GM12878 (cell line): ENCODE results near the gene ACSL4. TPM values are rescaled to one million over a fixed set of nuclear protein-coding genes. Genes with fewer than 3 reads are reported as not detected.

Experiments
- ATAC-seq: fragments of 200-7000 bp; cut with Tn5 transposase; 3 replicates; pipeline ENCODE4 v1.9.1; 2020; ENCODE audit warnings: mild to moderate bottlenecking, moderate library complexity
- BruUV-seq: library from RNA; stranded (reverse); fragments of 400-500 nt; replicated peaks from 2 replicates; lab custom pipeline; 2021; lab: Mats Ljungman, UMichigan
- CTCF ChIA-PET: fragments of 300-600 bp; sonication (Branson Sonifier 250); formaldehyde crosslinking; extraction: SDS; loops from one replicate; lab custom pipeline; 2021; ENCODE audit warnings: inconsistent platforms; lab: Yijun Ruan, JAX
- POLR2A ChIA-PET: fragments of 350-600 bp; formaldehyde crosslinking; extraction: SDS; loops from one replicate; lab custom pipeline; 2021; ENCODE audit warnings: inconsistent platforms; lab: Charles Lee
- RAD21 ChIA-PET: fragments of 300-600 bp; sonication (Branson Sonifier 250); formaldehyde crosslinking; loops from one replicate; lab custom pipeline; 2023; ENCODE audit warnings: antibody characterized with exemption; ENCODE audit not compliant: unreplicated experiment; lab: Charles Lee
- SMC1A ChIA-PET: fragments of 300-600 bp; sonication (Branson Sonifier 250); formaldehyde crosslinking; loops from one replicate; lab custom pipeline; 2023; ENCODE audit not compliant: unreplicated experiment, uncharacterized antibody; lab: Charles Lee
- DNase-seq: peaks from one replicate; pipeline ENCODE4 v3.0.0-alpha.2; 2011; ENCODE audit warnings: low read depth, low spot score
- FAIRE-seq: peaks from 3 replicates; lab custom pipeline; 2011; peaks lifted over from hg19 to GRCh38; lab: Jason Lieb, UNC
- H2AFZ ChIP-seq: 2 replicates; pipeline ENCODE4 v1.6.0; 2011; ENCODE audit warnings: low read depth, low read length, control low read depth; ENCODE audit not compliant: control insufficient read depth
- H3K27ac ChIP-seq: 2 replicates; pipeline ENCODE4 v1.5.1; 2011; ENCODE audit warnings: control low read depth; ENCODE audit not compliant: control insufficient read depth, insufficient read depth
- H3K27me3 ChIP-seq, 2 experiments: replicated peaks in 1 of 2; 2 replicates each; pipeline versions ENCODE4 v1.6.0 to v1.6.1; 2011; ENCODE audit warnings: low read length in 1 of 2; ENCODE audit not compliant: control insufficient read depth in 2 of 2, insufficient read depth in 2 of 2
- H3K36me3 ChIP-seq, 2 experiments: 2 replicates each; pipeline ENCODE4 v1.5.1; 2011; ENCODE audit warnings: low read length in 1 of 2; ENCODE audit not compliant: control insufficient read depth in 2 of 2, insufficient read depth in 2 of 2
- H3K4me1 ChIP-seq: 2 replicates; pipeline ENCODE4 v1.6.1; 2011; ENCODE audit warnings: mild to moderate bottlenecking, low read length, moderate library complexity, mixed read lengths; ENCODE audit not compliant: control insufficient read depth, insufficient read depth
- H3K4me2 ChIP-seq: 2 replicates; pipeline ENCODE4 v1.6.0; 2011; ENCODE audit warnings: control low read depth; ENCODE audit not compliant: control insufficient read depth, insufficient read depth
- H3K4me3 ChIP-seq: fragments of 200-600 bp; sonication (generic); 2 replicates; pipeline ENCODE4 v1.5.1; 2016
- H3K79me2 ChIP-seq: 2 replicates; pipeline ENCODE4 v1.6.0; 2011; ENCODE audit warnings: low read length; ENCODE audit not compliant: control insufficient read depth, insufficient read depth
- H3K9ac ChIP-seq: 2 replicates; pipeline ENCODE4 v1.8.0; 2011; ENCODE audit warnings: low read length, control low read depth, mixed read lengths; ENCODE audit not compliant: control insufficient read depth, insufficient read depth
- H3K9me3 ChIP-seq: replicated peaks from 3 replicates; pipeline ENCODE4 v1.5.1; 2011; ENCODE audit warnings: mild to moderate bottlenecking, low read length; ENCODE audit not compliant: control insufficient read depth, insufficient read depth
- H4K20me1 ChIP-seq: 2 replicates; pipeline ENCODE4 v1.6.0; 2011; ENCODE audit not compliant: control insufficient read depth, insufficient read depth
- BACH1 ChIP-seq: fragments of 450-650 bp; IDR thresholded peaks from 2 replicates; pipeline ENCODE4 v1.6.1; 2017; ENCODE audit warnings: mild to moderate bottlenecking, borderline replicate concordance
- BHLHE40 ChIP-seq, 2 experiments: fragments of 450-650 bp in 1 of 2; IDR thresholded peaks; 2 replicates each; pipeline ENCODE4 v1.6.1; 2011 to 2017; ENCODE audit warnings: low read depth in 2 of 2, borderline replicate concordance in 1 of 2, improper control_type of control experiment in 1 of 2, low read length in 1 of 2, mild to moderate bottlenecking in 1 of 2
- CHD2 ChIP-seq: IDR thresholded peaks from 2 replicates; pipeline ENCODE4 v1.6.1; 2011; ENCODE audit warnings: low read depth, low read length, improper control_type of control experiment, borderline replicate concordance
- CREM ChIP-seq: IDR thresholded peaks from 2 replicates; pipeline ENCODE4 v1.6.1; 2014; ENCODE audit warnings: antibody characterized with exemption, low read depth
- EED ChIP-seq: sonication (generic); IDR thresholded peaks from 2 replicates; pipeline ENCODE4 v1.6.1; 2016; ENCODE audit warnings: antibody characterized with exemption, low read depth
- ETV6 ChIP-seq, 2 experiments: fragments of 450-650 bp in 1 of 2; IDR thresholded peaks in 1 of 2; conservative IDR thresholded peaks in 1 of 2; 2 replicates each; pipeline ENCODE4 v1.6.1; 2014; ENCODE audit warnings: antibody characterized with exemption in 1 of 2, borderline replicate concordance in 1 of 2, low read depth in 1 of 2, mild to moderate bottlenecking in 1 of 2, moderate library complexity in 1 of 2
- EZH2 ChIP-seq: IDR thresholded peaks from 2 replicates; pipeline ENCODE4 v1.6.1; 2012; ENCODE audit warnings: low read depth, mild to moderate bottlenecking, control low read depth, inconsistent platforms, low read length, borderline replicate concordance; ENCODE audit not compliant: control insufficient read depth
- JUND ChIP-seq: IDR thresholded peaks from 2 replicates; pipeline ENCODE4 v1.6.1; 2012; ENCODE audit warnings: low read depth, mild to moderate bottlenecking, low read length, improper control_type of control experiment, moderate library complexity
- NBN ChIP-seq: fragments of 450-650 bp; IDR thresholded peaks from 2 replicates; pipeline ENCODE4 v1.6.1; 2016
- POLR2AphosphoS2 ChIP-seq: IDR thresholded peaks from 2 replicates; pipeline ENCODE4 v1.6.1; 2011; ENCODE audit warnings: low read depth, mild to moderate bottlenecking, low read length, improper control_type of control experiment, moderate library complexity
- POU2F2 ChIP-seq: IDR thresholded peaks from 3 replicates; pipeline ENCODE4 v1.6.1; 2011; ENCODE audit warnings: low read depth, mild to moderate bottlenecking, low read length, borderline replicate concordance
- RELA ChIP-seq: fragments of 450-650 bp; IDR thresholded peaks from 2 replicates; pipeline ENCODE4 v1.8.0; 2014; ENCODE audit warnings: borderline replicate concordance; ENCODE audit not compliant: partially characterized antibody
- SMARCA5 ChIP-seq: fragments of 450-650 bp; IDR thresholded peaks from 2 replicates; pipeline ENCODE4 v1.6.1; 2017; ENCODE audit warnings: mild to moderate bottlenecking
- SPI1 ChIP-seq: IDR thresholded peaks from 2 replicates; pipeline ENCODE4 v1.6.1; 2011; ENCODE audit warnings: low read depth, mild to moderate bottlenecking, low read length, moderate library complexity, borderline replicate concordance; ENCODE audit not compliant: insufficient read depth
- STAT3 ChIP-seq: IDR thresholded peaks from 2 replicates; pipeline ENCODE4 v1.6.1; 2011; ENCODE audit warnings: low read depth, low read length, improper control_type of control experiment
- ZBED1 ChIP-seq: IDR thresholded peaks from 2 replicates; pipeline ENCODE4 v1.6.1; 2016; ENCODE audit warnings: borderline replicate concordance
- ZZZ3 ChIP-seq: IDR thresholded peaks from 2 replicates; pipeline ENCODE4 v1.6.1; 2011; ENCODE audit warnings: low read depth; ENCODE audit not compliant: control insufficient read depth, insufficient read length
- WGBS: methylation state at CpG from one replicate; pipeline ENCODE4 v1.1.6; 2016; ENCODE audit warnings: low lambda C conversion rate; ENCODE audit not compliant: insufficient replicate concordance, insufficient coverage; ENCODE audit errors: missing lambda C conversion rate; 5-methylcytosine and 5-hydroxymethylcytosine counted together
- in situ Hi-C: fragments of 300-500 bp; cut with MboI; formaldehyde crosslinking; loops from 9 replicates; pipeline ENCODE4 v1.14.3; 2018; ENCODE audit warnings: mixed read lengths
- intact Hi-C: fragments of 100-400 bp; cut with micrococcal nuclease; formaldehyde crosslinking; loops from one replicate; pipeline ENCODE4 v1.14.2; 2022; ENCODE audit not compliant: unreplicated experiment
- polyA plus RNA-seq, 11 experiments: library from polyadenylated mRNA; depleted of rRNA in 4 of 11; unstranded in 6 of 11; stranded (reverse) in 5 of 11; fragments of >200 nt; fragmentation: Nextera tagmentation in 4 of 11; fragmentation: Illumina TruSeq in 1 of 11; extraction: Ambion mirVana in 4 of 11; extraction: Trizol in 1 of 11; gene quantifications; 1 replicate in 1 of 11; 2 replicates in 10 of 11; pipeline versions ENCODE4 v1.2.1 to v1.2.3, GENCODE V29; 2011 to 2016; ENCODE audit warnings: inconsistent platforms in 2 of 11, missing spikeins in 2 of 11, low read depth in 1 of 11
- total RNA-seq, 4 experiments: library from RNA; depleted of rRNA in 3 of 4; stranded (reverse); fragments of >200 nt in 3 of 4; fragmentation: Illumina TruSeq in 1 of 4; extraction: Trizol in 1 of 4; gene quantifications; 2 replicates each; pipeline versions ENCODE4 v1.2.1 to v1.2.3, GENCODE V29; 2013 to 2021
- TF ChIP-seq, protein P1 (sequence below): fragments of 450-650 bp; IDR thresholded peaks from 2 replicates; pipeline ENCODE4 v1.6.1; 2016; ENCODE audit warnings: mild to moderate bottlenecking
- TF ChIP-seq, protein P2 (sequence below): IDR thresholded peaks from 2 replicates; pipeline ENCODE4 v1.6.1; 2011; ENCODE audit warnings: low read depth, low read length, improper control_type of control experiment, borderline replicate concordance
- TF ChIP-seq, protein P3 (sequence below): IDR thresholded peaks from 2 replicates; pipeline ENCODE4 v1.6.1; 2012; ENCODE audit warnings: low read length, inconsistent platforms

ACSL4 gene
- total and polyA plus RNA-seq, 10 of the 15 experiments (the other 5 are each of a cell fraction or from before 2014, with no cell fraction given): 20.7 to 66.6 (median 45.4) TPM

DNA sequence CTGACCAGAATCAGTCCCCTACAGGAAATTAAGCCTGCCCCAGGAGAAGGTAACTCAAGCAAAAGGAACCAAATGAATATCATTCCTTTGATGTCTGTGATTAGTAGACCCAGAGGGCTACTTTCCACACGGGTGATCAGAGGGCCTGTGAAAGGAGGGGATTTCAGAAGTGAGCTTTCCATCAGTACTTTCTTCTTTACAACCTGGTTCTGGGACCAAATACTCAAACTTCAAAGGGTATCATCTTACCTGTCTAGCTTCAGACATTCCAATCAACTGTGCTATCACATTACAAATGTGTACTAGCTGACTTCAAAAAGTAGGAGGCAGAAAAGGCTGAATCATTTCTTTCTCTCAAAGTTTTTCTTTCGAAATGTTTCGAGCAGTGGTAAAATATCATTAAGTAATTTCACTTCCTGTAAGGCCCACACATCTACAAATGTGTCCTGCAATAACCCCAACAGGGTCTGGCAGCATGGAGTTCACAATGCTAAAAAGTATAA, 23.9 kb downstream of the ACSL4 start:
- SMC1A ChIA-PET: interaction anchor here (0.8 to 15.3 kb wide), 18 partner anchors 9 to 223 kb away, joined by 3 to 403 read pairs (median 4); partner anchors contain the start of gene ACSL4
- 0% methylated on average over 3 of the region's 3 CpGs for WGBS
- RAD21 ChIA-PET: interaction anchor here (0.7 to 8.3 kb wide), 17 partner anchors 10 to 1010 kb away, joined by 3 to 257 read pairs (median 4); no protein-coding TSS in a partner anchor
- no TSS peak for BruUV-seq
- FAIRE-seq (no peak), DNase-seq (peak; percentile 60), ATAC-seq (peak; percentile 82)
- Histone ChIP-seq H3K27ac (peak overlapping the region; percentile 71), H3K79me2 (peaks cover 23% of the 10 kb centered on the region), H3K4me3 (0 out of 2 replicates have a peak overlapping the region, but pooled peaks have one; percentile 29), H3K9me3 (no peaks in the 10 kb centered on the region), H3K9ac (peak overlapping the region; percentile 19; the same call in 1 of the 2 replicates), H4K20me1 (no peaks in the 10 kb centered on the region), H3K4me2 (peak overlapping the region; percentile 66), H2AFZ (no peak overlapping the region), H3K4me1 (peaks cover 9% of the 10 kb centered on the region), H3K36me3 (no peaks in the 10 kb centered on the region), H3K27me3 (no peaks in the 10 kb centered on the region)
- intact Hi-C loops (loop anchor here (5.0 to 10.0 kb wide), 2 partner anchors 174 to 222 kb away; partner anchors contain the start of gene NXT2), in situ Hi-C loops (no loop called here)
- POLR2A ChIA-PET: interaction anchor here (0.9 to 1.8 kb wide), 6 partner anchors 9 to 173 kb away, joined by 3 to 9 read pairs (median 3); no protein-coding TSS in a partner anchor
- CTCF ChIA-PET: interaction anchor here (1.0 to 13.2 kb wide), 14 partner anchors 10 to 224 kb away, joined by 3 to 337 read pairs (median 6); no protein-coding TSS in a partner anchor
- TF ChIP-seq EZH2 (no peak), ZBED1 (peak; percentile 85; the same call in 1 of the 2 replicates), SMARCA5 (no peak), CHD2 (no peak), CREM (peak; percentile 44; the same call in 1 of the 2 replicates), NBN (no peak), RELA (no peak), EED (peak; percentile 64), BHLHE40 (IDR thresholded peaks at IDR 0.05; ENCODE audit: borderline replicate concordance in 1 of 2, low read depth in 2 of 2, low read length in 1 of 2) (peak; percentile 92), POU2F2 (no peak), JUND (0 out of 2 replicates have a peak, but pooled peaks have one; percentile 5), POLR2AphosphoS2 (no peak), SPI1 (peak; percentile 72), STAT3 (no peak), ZZZ3 (no peak), ETV6 (conservative IDR thresholded peaks at IDR 0.05 in 1 of 2, IDR thresholded peaks at IDR 0.05 in 1 of 2; ENCODE audit: borderline replicate concordance in 1 of 2, low read depth in 1 of 2) (0 out of 4 replicates have a peak, but pooled peaks of 1 of the 2 experiments have one; percentile 15), BACH1 (peak; percentile 42; the same call in 1 of the 2 replicates)
- TF ChIP-seq, protein P1, sequence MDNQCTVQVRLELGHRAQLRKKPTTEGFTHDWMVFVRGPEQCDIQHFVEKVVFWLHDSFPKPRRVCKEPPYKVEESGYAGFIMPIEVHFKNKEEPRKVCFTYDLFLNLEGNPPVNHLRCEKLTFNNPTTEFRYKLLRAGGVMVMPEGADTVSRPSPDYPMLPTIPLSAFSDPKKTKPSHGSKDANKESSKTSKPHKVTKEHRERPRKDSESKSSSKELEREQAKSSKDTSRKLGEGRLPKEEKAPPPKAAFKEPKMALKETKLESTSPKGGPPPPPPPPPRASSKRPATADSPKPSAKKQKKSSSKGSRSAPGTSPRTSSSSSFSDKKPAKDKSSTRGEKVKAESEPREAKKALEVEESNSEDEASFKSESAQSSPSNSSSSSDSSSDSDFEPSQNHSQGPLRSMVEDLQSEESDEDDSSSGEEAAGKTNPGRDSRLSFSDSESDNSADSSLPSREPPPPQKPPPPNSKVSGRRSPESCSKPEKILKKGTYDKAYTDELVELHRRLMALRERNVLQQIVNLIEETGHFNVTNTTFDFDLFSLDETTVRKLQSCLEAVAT: no peak
- TF ChIP-seq, protein P2, sequence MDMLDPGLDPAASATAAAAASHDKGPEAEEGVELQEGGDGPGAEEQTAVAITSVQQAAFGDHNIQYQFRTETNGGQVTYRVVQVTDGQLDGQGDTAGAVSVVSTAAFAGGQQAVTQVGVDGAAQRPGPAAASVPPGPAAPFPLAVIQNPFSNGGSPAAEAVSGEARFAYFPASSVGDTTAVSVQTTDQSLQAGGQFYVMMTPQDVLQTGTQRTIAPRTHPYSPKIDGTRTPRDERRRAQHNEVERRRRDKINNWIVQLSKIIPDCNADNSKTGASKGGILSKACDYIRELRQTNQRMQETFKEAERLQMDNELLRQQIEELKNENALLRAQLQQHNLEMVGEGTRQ: no peak
- TF ChIP-seq, protein P3, sequence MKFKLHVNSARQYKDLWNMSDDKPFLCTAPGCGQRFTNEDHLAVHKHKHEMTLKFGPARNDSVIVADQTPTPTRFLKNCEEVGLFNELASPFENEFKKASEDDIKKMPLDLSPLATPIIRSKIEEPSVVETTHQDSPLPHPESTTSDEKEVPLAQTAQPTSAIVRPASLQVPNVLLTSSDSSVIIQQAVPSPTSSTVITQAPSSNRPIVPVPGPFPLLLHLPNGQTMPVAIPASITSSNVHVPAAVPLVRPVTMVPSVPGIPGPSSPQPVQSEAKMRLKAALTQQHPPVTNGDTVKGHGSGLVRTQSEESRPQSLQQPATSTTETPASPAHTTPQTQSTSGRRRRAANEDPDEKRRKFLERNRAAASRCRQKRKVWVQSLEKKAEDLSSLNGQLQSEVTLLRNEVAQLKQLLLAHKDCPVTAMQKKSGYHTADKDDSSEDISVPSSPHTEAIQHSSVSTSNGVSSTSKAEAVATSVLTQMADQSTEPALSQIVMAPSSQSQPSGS: peak; percentile 91
